HG03095 (cell line): ENCODE measurements around the gene LYPD4.

ENCODE experiments used
- ATAC-seq: cut with Tn5 transposase; IDR thresholded peaks from one replicate; pipeline ENCODE4 v1.9.1; 2021; ENCODE audit warnings: moderate library complexity; ENCODE audit not compliant: unreplicated experiment

The LYPD4 gene

GRCh38 chr19:41844601-41845000 is at the start of gene LYPD4:
LYPD4 (minus strand) TSS chr19:41844683; CDS start chr19:41839285, 5,398 bp downstream.
- ATAC-seq: no peak

- ATAC-seq: no peak
Observed at GRCh38 chr19:41893899-41894298, 49.4 kb upstream of the LYPD4 start.

GRCh38 chr19:41892173-41892902 is 47.9 kb upstream of the LYPD4 start:
- no peak for ATAC-seq

GRCh38 chr19:41890936-41891335 is 46.5 kb upstream of the LYPD4 start:
- no peak for ATAC-seq

- no peak for ATAC-seq
Observed at GRCh38 chr19:41889896-41890295, 45.4 kb upstream of the LYPD4 start.

GRCh38 chr19:41888926-41889325 is 44.4 kb upstream of the LYPD4 start:
- ATAC-seq: no peak

GRCh38 chr19:41887711-41888382 is 43.4 kb upstream of the LYPD4 start:
- no peak for ATAC-seq

GRCh38 chr19:41886761-41887710 is 42.6 kb upstream of the LYPD4 start:
- no peak for ATAC-seq

- peak; percentile 73 for ATAC-seq
Observed at GRCh38 chr19:41883821-41884733, 39.6 kb upstream of the LYPD4 start.

- ATAC-seq: no peak
Observed at GRCh38 chr19:41883463-41883820, 39.0 kb upstream of the LYPD4 start.

- no peak for ATAC-seq
Observed at GRCh38 chr19:41882568-41883462, 38.3 kb upstream of the LYPD4 start, which contains the start of gene ARHGEF1. ARHGEF1 (plus strand) TSS chr19:41883184; CDS start chr19:41888083, 4,899 bp downstream.

GRCh38 chr19:41880329-41880708 is 35.8 kb upstream of the LYPD4 start:
- no peak for ATAC-seq

- no peak for ATAC-seq
Observed at GRCh38 chr19:41879670-41880328, 35.3 kb upstream of the LYPD4 start.

GRCh38 chr19:41879080-41879479 is 34.6 kb upstream of the LYPD4 start:
- no peak for ATAC-seq

GRCh38 chr19:41877916-41878905 is 33.7 kb upstream of the LYPD4 start:
- no peak for ATAC-seq

GRCh38 chr19:41876847-41877832 is 32.7 kb upstream of the LYPD4 start, which contains the start of gene CD79A:
CD79A (plus strand) TSS chr19:41877279; CDS start chr19:41877305, 26 bp downstream.
- ATAC-seq: peak; percentile 54
